K562 (cell line): ENCODE results near the gene EXTL1. TPM values are rescaled to one million over a fixed set of nuclear protein-coding genes. Genes with fewer than 3 reads are reported as not detected.
A peak's percentile ranks its signal among the peaks of the same experiment; 100 is the strongest.

Experiments
- FOXJ2 ChIP-seq: fragments of 200-800 bp; sonication (Bioruptor generic); IDR thresholded peaks from 2 replicates; pipeline ENCODE4 v1.6.1; 2016; ENCODE audit warnings: missing genetic modification characterization, missing compliant biosample characterization
- GABPA ChIP-seq: fragments of 200-800 bp; sonication (Bioruptor generic); conservative IDR thresholded peaks from 2 replicates; pipeline ENCODE4 v1.6.1; 2016; ENCODE audit warnings: low read depth, missing genetic modification characterization, missing compliant biosample characterization
- NUFIP1 ChIP-seq: fragments of 450-650 bp; IDR thresholded peaks from 2 replicates; pipeline ENCODE4 v1.6.1; 2018; ENCODE audit not compliant: partially characterized antibody
- RAD51 ChIP-seq: fragments of 450-650 bp; IDR thresholded peaks from 2 replicates; pipeline ENCODE4 v1.7.1; 2016; ENCODE audit warnings: low read depth, mild to moderate bottlenecking, borderline replicate concordance
- RHOXF2B ChIP-seq: fragments of 250-450 bp; sonication (Bioruptor Pico); conservative IDR thresholded peaks from 2 replicates; pipeline ENCODE4 v1.5.1; 2021
- SIN3A ChIP-seq, 2 experiments: fragments of 150-350 bp in 1 of 2; IDR thresholded peaks; 2 replicates each; pipeline ENCODE4 v1.6.1; 2011 to 2016; ENCODE audit warnings: borderline replicate concordance in 2 of 2, low read depth in 2 of 2, low read length in 2 of 2, mild to moderate bottlenecking in 2 of 2, moderate library complexity in 2 of 2; ENCODE audit not compliant: control insufficient read depth in 1 of 2
- TCFL5 ChIP-seq: fragments of 250-450 bp; sonication (Bioruptor Pico); conservative IDR thresholded peaks from 2 replicates; pipeline ENCODE4 v1.6.1; 2021; ENCODE audit warnings: mild to moderate bottlenecking, moderate library complexity, matching md5 sums
- TOE1 ChIP-seq, 2 experiments: fragments of 450-650 bp in 1 of 2; sonication (generic) in 1 of 2; formaldehyde crosslinking in 1 of 2; IDR thresholded peaks; 2 replicates each; pipeline versions ENCODE4 v1.7.1 to v1.8.0; 2016 to 2022; ENCODE audit warnings: borderline replicate concordance in 2 of 2, mild to moderate bottlenecking in 2 of 2, antibody characterized with exemption in 1 of 2, inconsistent platforms in 1 of 2, low read depth in 1 of 2, missing genetic modification reagents in 1 of 2, moderate library complexity in 1 of 2
- YY1 ChIP-seq, 3 experiments: IDR thresholded peaks; 2 replicates each; pipeline ENCODE4 v1.6.1; 2011; ENCODE audit warnings: low read length in 2 of 3, mild to moderate bottlenecking in 2 of 3, moderate library complexity in 2 of 3, borderline replicate concordance in 1 of 3, control low read depth in 1 of 3, low read depth in 1 of 3; ENCODE audit not compliant: insufficient read depth in 3 of 3, insufficient replicate concordance in 2 of 3, control insufficient read depth in 1 of 3, insufficient read length in 1 of 3; ENCODE audit errors: extremely low read depth in 1 of 3
- ZNF695 ChIP-seq: fragments of 450-650 bp; formaldehyde crosslinking; IDR thresholded peaks from 2 replicates; pipeline ENCODE4 v1.4.0; 2020; ENCODE audit warnings: mild to moderate bottlenecking, moderate library complexity
- polyA plus RNA-seq, 8 experiments: library from polyadenylated mRNA; depleted of rRNA in 4 of 8; stranded (reverse) in 5 of 8; unstranded in 3 of 8; fragments of >200 nt; fragmentation: Nextera tagmentation in 2 of 8; fragmentation: Illumina TruSeq in 1 of 8; extraction: Ambion mirVana in 2 of 8; extraction: Trizol in 1 of 8; gene quantifications; 2 replicates each; pipeline versions ENCODE4 v1.2.1 to v1.2.3, GENCODE V29; 2011 to 2014; ENCODE audit warnings: inconsistent platforms in 1 of 8, missing spikeins in 1 of 8
- total RNA-seq, 7 experiments: library from RNA; depleted of rRNA in 6 of 7; stranded (reverse); fragments of >200 nt in 6 of 7; fragmentation: Illumina TruSeq in 2 of 7; extraction: Trizol in 2 of 7; gene quantifications; 2 replicates each; pipeline versions ENCODE4 v1.2.1 to v1.2.3, GENCODE V29; 2011 to 2021; ENCODE audit warnings: low replicate concordance in 1 of 7
- TF ChIP-seq, protein P1 (sequence below): fragments of 450-650 bp; formaldehyde crosslinking; IDR thresholded peaks from 2 replicates; pipeline ENCODE4 v1.4.0; 2022; ENCODE audit warnings: missing genetic modification characterization
- TF ChIP-seq, protein P2 (sequence below): sonication (generic); formaldehyde crosslinking; IDR thresholded peaks from 2 replicates; pipeline ENCODE4 v1.5.0; 2020; ENCODE audit warnings: missing genetic modification reagents
- TF ChIP-seq, protein P3 (sequence below): IDR thresholded peaks from 2 replicates; pipeline ENCODE4 v1.6.1; 2012; ENCODE audit warnings: low read depth, low read length, improper control_type of control experiment, borderline replicate concordance
- TF ChIP-seq, protein P4 (sequence below): fragments of 450-650 bp; formaldehyde crosslinking; IDR thresholded peaks from 2 replicates; pipeline ENCODE4 v1.4.0; 2020; ENCODE audit warnings: mild to moderate bottlenecking, moderate library complexity

The EXTL1 gene
- total and polyA plus RNA-seq, 9 of the 15 experiments (the other 6 are each of a cell fraction or from before 2014, with no cell fraction given), result 0.04 to 0.23 (median 0.08) TPM; not detected in 3

DNA sequence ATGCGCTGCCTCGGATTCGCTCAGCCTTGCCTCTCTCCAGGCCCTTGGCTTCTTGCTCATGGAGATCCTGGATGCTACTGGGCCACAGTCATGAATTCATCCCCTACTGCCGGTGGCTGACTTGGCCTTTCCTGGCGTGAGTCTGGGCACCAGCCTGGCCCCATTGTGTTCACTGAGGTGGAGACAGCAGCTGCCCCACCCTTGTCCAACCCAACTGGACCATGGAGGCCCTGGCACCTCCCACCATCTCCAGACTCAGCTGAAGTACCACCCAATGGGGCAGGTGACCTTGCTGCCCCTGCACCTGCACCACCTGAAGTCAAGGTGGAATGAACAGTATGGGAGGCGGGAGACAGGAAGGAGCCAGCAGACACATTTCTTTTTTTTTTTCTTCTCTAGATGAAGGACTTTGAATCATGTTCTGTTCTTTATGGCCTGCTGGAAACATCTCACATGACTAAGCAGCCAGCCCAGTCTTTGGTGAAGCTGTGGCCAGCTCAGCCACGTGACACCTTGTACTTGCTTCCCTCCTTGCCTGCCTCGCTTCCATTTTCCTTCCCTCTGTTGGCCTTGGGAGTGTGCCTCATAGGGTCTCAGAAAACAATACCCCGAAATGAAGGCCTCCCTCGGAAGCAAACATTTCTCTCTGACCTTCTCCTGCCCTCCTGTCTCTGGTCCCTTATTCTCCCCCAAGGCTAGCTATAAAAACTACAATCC lies 28.1 kb downstream of the EXTL1 start (continued):
- TF ChIP-seq RHOXF2B (CRISPR knock-in tag) (0 out of 2 replicates have a peak, but pooled peaks have one; percentile 37), RAD51 (peak; percentile 89), YY1 (IDR thresholded peaks at IDR 0.05; ENCODE audit: borderline replicate concordance in 1 of 3, control insufficient read depth in 1 of 3, extremely low read depth in 1 of 3, insufficient read depth in 3 of 3, insufficient read length in 1 of 3, insufficient replicate concordance in 2 of 3, low read depth in 1 of 3, low read length in 2 of 3) (peak in 1 of 3 experiments; percentile 30), FOXJ2 (tag) (peak; percentile 65), SIN3A (IDR thresholded peaks at IDR 0.05; ENCODE audit: borderline replicate concordance in 2 of 2, control insufficient read depth in 1 of 2, low read depth in 2 of 2, low read length in 2 of 2) (no peak), TCFL5 (peak; percentile 80), GABPA (tag) (peak; percentile 46; the same call in 1 of the 2 replicates), ZNF695 (CRISPR knock-in tag) (no peak), NUFIP1 (no peak), TOE1 (IDR thresholded peaks at IDR 0.05; ENCODE audit: borderline replicate concordance) (peak; percentile 80), TOE1 (CRISPR knock-in tag; IDR thresholded peaks at IDR 0.05; ENCODE audit: borderline replicate concordance, low read depth) (no peak)
- TF ChIP-seq, protein P1, sequence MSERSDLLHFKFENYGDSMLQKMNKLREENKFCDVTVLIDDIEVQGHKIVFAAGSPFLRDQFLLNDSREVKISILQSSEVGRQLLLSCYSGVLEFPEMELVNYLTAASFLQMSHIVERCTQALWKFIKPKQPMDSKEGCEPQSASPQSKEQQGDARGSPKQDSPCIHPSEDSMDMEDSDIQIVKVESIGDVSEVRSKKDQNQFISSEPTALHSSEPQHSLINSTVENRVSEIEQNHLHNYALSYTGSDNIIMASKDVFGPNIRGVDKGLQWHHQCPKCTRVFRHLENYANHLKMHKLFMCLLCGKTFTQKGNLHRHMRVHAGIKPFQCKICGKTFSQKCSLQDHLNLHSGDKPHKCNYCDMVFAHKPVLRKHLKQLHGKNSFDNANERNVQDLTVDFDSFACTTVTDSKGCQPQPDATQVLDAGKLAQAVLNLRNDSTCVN (CRISPR knock-in tag), result 0 out of 2 replicates have a peak, but pooled peaks have one; percentile 20
- TF ChIP-seq, protein P2, sequence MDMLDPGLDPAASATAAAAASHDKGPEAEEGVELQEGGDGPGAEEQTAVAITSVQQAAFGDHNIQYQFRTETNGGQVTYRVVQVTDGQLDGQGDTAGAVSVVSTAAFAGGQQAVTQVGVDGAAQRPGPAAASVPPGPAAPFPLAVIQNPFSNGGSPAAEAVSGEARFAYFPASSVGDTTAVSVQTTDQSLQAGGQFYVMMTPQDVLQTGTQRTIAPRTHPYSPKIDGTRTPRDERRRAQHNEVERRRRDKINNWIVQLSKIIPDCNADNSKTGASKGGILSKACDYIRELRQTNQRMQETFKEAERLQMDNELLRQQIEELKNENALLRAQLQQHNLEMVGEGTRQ, result peak; percentile 83
- TF ChIP-seq, protein P3, sequence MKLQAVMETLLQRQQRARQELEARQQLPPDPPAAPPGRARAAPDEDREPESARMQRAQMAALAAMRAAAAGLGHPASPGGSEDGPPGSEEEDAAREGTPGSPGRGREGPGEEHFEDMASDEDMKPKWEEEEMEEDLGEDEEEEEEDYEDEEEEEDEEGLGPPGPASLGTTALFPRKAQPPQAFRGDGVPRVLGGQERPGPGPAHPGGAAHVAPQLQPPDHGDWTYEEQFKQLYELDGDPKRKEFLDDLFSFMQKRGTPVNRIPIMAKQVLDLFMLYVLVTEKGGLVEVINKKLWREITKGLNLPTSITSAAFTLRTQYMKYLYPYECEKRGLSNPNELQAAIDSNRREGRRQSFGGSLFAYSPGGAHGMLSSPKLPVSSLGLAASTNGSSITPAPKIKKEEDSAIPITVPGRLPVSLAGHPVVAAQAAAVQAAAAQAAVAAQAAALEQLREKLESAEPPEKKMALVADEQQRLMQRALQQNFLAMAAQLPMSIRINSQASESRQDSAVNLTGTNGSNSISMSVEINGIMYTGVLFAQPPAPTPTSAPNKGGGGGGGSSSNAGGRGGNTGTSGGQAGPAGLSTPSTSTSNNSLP, result no peak
- TF ChIP-seq, protein P4, sequence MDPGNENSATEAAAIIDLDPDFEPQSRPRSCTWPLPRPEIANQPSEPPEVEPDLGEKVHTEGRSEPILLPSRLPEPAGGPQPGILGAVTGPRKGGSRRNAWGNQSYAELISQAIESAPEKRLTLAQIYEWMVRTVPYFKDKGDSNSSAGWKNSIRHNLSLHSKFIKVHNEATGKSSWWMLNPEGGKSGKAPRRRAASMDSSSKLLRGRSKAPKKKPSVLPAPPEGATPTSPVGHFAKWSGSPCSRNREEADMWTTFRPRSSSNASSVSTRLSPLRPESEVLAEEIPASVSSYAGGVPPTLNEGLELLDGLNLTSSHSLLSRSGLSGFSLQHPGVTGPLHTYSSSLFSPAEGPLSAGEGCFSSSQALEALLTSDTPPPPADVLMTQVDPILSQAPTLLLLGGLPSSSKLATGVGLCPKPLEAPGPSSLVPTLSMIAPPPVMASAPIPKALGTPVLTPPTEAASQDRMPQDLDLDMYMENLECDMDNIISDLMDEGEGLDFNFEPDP, result peak; percentile 53; the same call in 1 of the 2 replicates
